Activated naive CD8-positive, alpha-beta T cell treated with anti-CD3 and anti-CD28 coated beads, Interleukin-2, amount 50 U/mL, for 16 hours (primary cell): ENCODE results near the gene TCAP.
A peak's percentile ranks its signal among the peaks of the same experiment; 100 is the strongest.
"Not testable (repeated sequence)": the region's sequence is repeated elsewhere in the genome, so short reads cannot be mapped to it uniquely, and the experiment has no call there.

ENCODE experiments used
- DNase-seq: peaks from one replicate; pipeline ENCODE4 v3.0.0-alpha.2; 2020; ENCODE audit warnings: low read depth, low spot score

Gene TCAP

GRCh38 chr17:39683295-39683939 is 18.3 kb downstream of the TCAP start:
- DNase-seq = no peak

GRCh38 chr17:39684369-39685192 is 19.4 kb downstream of the TCAP start:
- no peak for DNase-seq

GRCh38 chr17:39687101-39687545 is 22.0 kb downstream of the TCAP start:
- no peak for DNase-seq

GRCh38 chr17:39687546-39688474 is 22.7 kb downstream of the TCAP start, which contains the start of gene PGAP3:
Gene PGAP3 (minus strand): TSS chr17:39688057. CDS start chr17:39688014, 43 bp downstream.
- DNase-seq = peak; percentile 65

- DNase-seq = no peak
Measured at GRCh38 chr17:39688475-39688835, 23.3 kb downstream of the TCAP start.

GRCh38 chr17:39688945-39689344 is 23.8 kb downstream of the TCAP start:
- DNase-seq = no peak

- no peak for DNase-seq
Measured at GRCh38 chr17:39694593-39694992, 29.4 kb downstream of the TCAP start.

GRCh38 chr17:39695089-39695474 is 29.9 kb downstream of the TCAP start:
- no peak for DNase-seq

GRCh38 chr17:39696731-39697130 is 31.6 kb downstream of the TCAP start:
- DNase-seq = no peak

- DNase-seq = no peak
Measured at GRCh38 chr17:39697961-39698360, 32.8 kb downstream of the TCAP start.

GRCh38 chr17:39699157-39699817 is 34.1 kb downstream of the TCAP start:
- not testable (repeated sequence) for DNase-seq

- DNase-seq = no peak
Measured at GRCh38 chr17:39699818-39700147, 34.6 kb downstream of the TCAP start, which contains the start of gene ERBB2. Gene ERBB2 (plus strand): TSS chr17:39700064. CDS start chr17:39700239, 175 bp downstream.

- no peak for DNase-seq
Measured at GRCh38 chr17:39700148-39700987, 35.2 kb downstream of the TCAP start.

- no peak for DNase-seq
Measured at GRCh38 chr17:39701012-39701783, 36.0 kb downstream of the TCAP start.

GRCh38 chr17:39701784-39702422 is 36.8 kb downstream of the TCAP start:
- no peak for DNase-seq

GRCh38 chr17:39702901-39703893 is 38.0 kb downstream of the TCAP start:
- no peak for DNase-seq

GRCh38 chr17:39703913-39704312 is 38.8 kb downstream of the TCAP start:
- no peak for DNase-seq
